Smooth muscle cell (in vitro differentiated cells): Measurements from ENCODE around the gene PRICKLE1. TPM values are rescaled to one million over a fixed set of nuclear protein-coding genes. Genes with fewer than 3 reads are reported as not detected.

Experiments used
- DNase-seq: peaks from one replicate; lab custom pipeline; 2025; ENCODE audit not compliant: unreplicated experiment; lab: John Stamatoyannopoulos, UW
- H2AFZ ChIP-seq: fragments of 200-600 bp; sonication (generic); 2 replicates; pipeline ENCODE4 v1.6.0; 2016; ENCODE audit warnings: antibody characterized with exemption, low read depth, mild to moderate bottlenecking
- H3F3A ChIP-seq: fragments of 200-600 bp; sonication (generic); 2 replicates; pipeline ENCODE4 v1.6.0; 2017; ENCODE audit warnings: antibody characterized with exemption, low read depth
- H3K27ac ChIP-seq: fragments of 200-600 bp; sonication (generic); 2 replicates; pipeline ENCODE4 v1.5.1; 2016; ENCODE audit warnings: low read depth, mild to moderate bottlenecking
- H3K27me3 ChIP-seq: fragments of 200-600 bp; sonication (generic); 2 replicates; pipeline ENCODE4 v1.6.1; 2016; ENCODE audit warnings: low read depth, mild to moderate bottlenecking
- H3K36me3 ChIP-seq: fragments of 200-600 bp; sonication (generic); 2 replicates; pipeline ENCODE4 v1.5.1; 2016; ENCODE audit warnings: low read depth
- H3K4me1 ChIP-seq: fragments of 200-600 bp; sonication (generic); 2 replicates; pipeline ENCODE4 v1.5.1; 2016; ENCODE audit warnings: low read depth
- H3K4me2 ChIP-seq: fragments of 200-600 bp; sonication (generic); 2 replicates; pipeline ENCODE4 v1.6.0; 2016; ENCODE audit warnings: mild to moderate bottlenecking
- H3K4me3 ChIP-seq: fragments of 200-600 bp; sonication (generic); 2 replicates; pipeline ENCODE4 v1.5.1; 2016; ENCODE audit warnings: mild to moderate bottlenecking
- H3K79me2 ChIP-seq: fragments of 200-600 bp; sonication (generic); 2 replicates; pipeline ENCODE4 v1.6.0; 2016; ENCODE audit warnings: low read depth, mild to moderate bottlenecking
- H3K9ac ChIP-seq: fragments of 200-600 bp; sonication (generic); 2 replicates; pipeline ENCODE4 v1.6.0; 2016; ENCODE audit warnings: low read depth
- H3K9me3 ChIP-seq: fragments of 200-600 bp; sonication (generic); replicated peaks from 2 replicates; pipeline ENCODE4 v1.5.1; 2016; ENCODE audit warnings: low read depth
- H4K20me1 ChIP-seq: fragments of 200-600 bp; sonication (generic); 2 replicates; pipeline ENCODE4 v1.6.0; 2016; ENCODE audit warnings: low read depth
- WGBS: methylation state at CpG from one replicate; pipeline ENCODE4 v1.1.7; 2016; ENCODE audit warnings: low lambda C conversion rate; 5-methylcytosine and 5-hydroxymethylcytosine counted together
- polyA plus RNA-seq: library from polyadenylated mRNA; unstranded; fragments of >200 nt; fragmentation: Nextera tagmentation; extraction: Ambion mirVana; gene quantifications from 2 replicates; pipeline ENCODE4 v1.2.1, GENCODE V29; 2016
- total RNA-seq: library from RNA; depleted of rRNA; stranded (reverse); fragments of >200 nt; gene quantifications from 2 replicates; pipeline ENCODE4 v1.2.3, GENCODE V29; 2014
- TF ChIP-seq, protein P1 (sequence below): fragments of 200-600 bp; sonication (generic); IDR thresholded peaks from 2 replicates; pipeline ENCODE4 v1.5.1; 2017; ENCODE audit warnings: borderline replicate concordance, mild to moderate bottlenecking, antibody characterized with exemption; ENCODE audit not compliant: insufficient read depth, poor library complexity, severe bottlenecking

Gene PRICKLE1
- total and polyA plus RNA-seq, 2 experiments from 2014 or later, result 45.7 to 55.4 TPM

- no peaks in the 10 kb centered on the region for H3K27me3 ChIP-seq
- H3K4me2 ChIP-seq, result peak overlapping the region; percentile 12
- peaks cover 98% of the 10 kb centered on the region for H3K79me2 ChIP-seq
- DNase-seq, result no peak
- no peak overlapping the region for H3K4me3 ChIP-seq
- TF ChIP-seq, protein P1, sequence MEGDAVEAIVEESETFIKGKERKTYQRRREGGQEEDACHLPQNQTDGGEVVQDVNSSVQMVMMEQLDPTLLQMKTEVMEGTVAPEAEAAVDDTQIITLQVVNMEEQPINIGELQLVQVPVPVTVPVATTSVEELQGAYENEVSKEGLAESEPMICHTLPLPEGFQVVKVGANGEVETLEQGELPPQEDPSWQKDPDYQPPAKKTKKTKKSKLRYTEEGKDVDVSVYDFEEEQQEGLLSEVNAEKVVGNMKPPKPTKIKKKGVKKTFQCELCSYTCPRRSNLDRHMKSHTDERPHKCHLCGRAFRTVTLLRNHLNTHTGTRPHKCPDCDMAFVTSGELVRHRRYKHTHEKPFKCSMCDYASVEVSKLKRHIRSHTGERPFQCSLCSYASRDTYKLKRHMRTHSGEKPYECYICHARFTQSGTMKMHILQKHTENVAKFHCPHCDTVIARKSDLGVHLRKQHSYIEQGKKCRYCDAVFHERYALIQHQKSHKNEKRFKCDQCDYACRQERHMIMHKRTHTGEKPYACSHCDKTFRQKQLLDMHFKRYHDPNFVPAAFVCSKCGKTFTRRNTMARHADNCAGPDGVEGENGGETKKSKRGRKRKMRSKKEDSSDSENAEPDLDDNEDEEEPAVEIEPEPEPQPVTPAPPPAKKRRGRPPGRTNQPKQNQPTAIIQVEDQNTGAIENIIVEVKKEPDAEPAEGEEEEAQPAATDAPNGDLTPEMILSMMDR, result no peak
- no peaks in the 10 kb centered on the region for H3F3A ChIP-seq
- H3K9me3 ChIP-seq, result no peaks in the 10 kb centered on the region
- H3K27ac ChIP-seq, result peak overlapping the region; percentile 3
- H3K36me3 ChIP-seq, result no peaks in the 10 kb centered on the region
- H2AFZ ChIP-seq, result no peak overlapping the region
- 39% methylated on average over 3 of the region's 3 CpGs for WGBS
- H3K4me1 ChIP-seq, result peaks cover 7% of the 10 kb centered on the region
- H3K9ac ChIP-seq, result no peak overlapping the region
- H4K20me1 ChIP-seq, result peaks cover 98% of the 10 kb centered on the region
These were observed 31.9 kb downstream of the PRICKLE1 start for GRCh38 chr12:42557586-42558172.

GRCh38 chr12:42556917-42557316, 32.6 kb downstream of the PRICKLE1 start:
- H3K9ac ChIP-seq, result no peak overlapping the region
- 93% methylated on average over 2 of the region's 2 CpGs for WGBS
- no peak overlapping the region for H3K4me2 ChIP-seq
- peaks cover 98% of the 10 kb centered on the region for H4K20me1 ChIP-seq
- no peaks in the 10 kb centered on the region for H3K27me3 ChIP-seq
- no peak for DNase-seq
- no peaks in the 10 kb centered on the region for H3F3A ChIP-seq
- H2AFZ ChIP-seq, result no peak overlapping the region
- no peak overlapping the region for H3K4me3 ChIP-seq
- TF ChIP-seq, protein P1, result no peak
- H3K27ac ChIP-seq, result no peak overlapping the region
- H3K36me3 ChIP-seq, result no peaks in the 10 kb centered on the region
- peaks cover 98% of the 10 kb centered on the region for H3K79me2 ChIP-seq
- H3K4me1 ChIP-seq, result peaks cover 7% of the 10 kb centered on the region
- H3K9me3 ChIP-seq, result no peaks in the 10 kb centered on the region

- Histone ChIP-seq H4K20me1 (peaks cover 98% of the 10 kb centered on the region), H3K79me2 (peaks cover 97% of the 10 kb centered on the region)
- TF ChIP-seq, protein P1, result no peak
These were observed 36.7 kb downstream of the PRICKLE1 start for GRCh38 chr12:42552822-42553221.

GRCh38 chr12:42550800-42551199, 38.7 kb downstream of the PRICKLE1 start:
- no peak for DNase-seq

More at GRCh38 chr12:42552822-42553221, 36.7 kb downstream of the PRICKLE1 start:
- no peak overlapping the region for H3K27ac ChIP-seq
- 72% methylated on average over 17 of the region's 17 CpGs for WGBS
- H2AFZ ChIP-seq, result no peak overlapping the region
- no peaks in the 10 kb centered on the region for H3K36me3 ChIP-seq
- H3K4me1 ChIP-seq, result no peaks in the 10 kb centered on the region
- H3K9ac ChIP-seq, result no peak overlapping the region
- H3K27me3 ChIP-seq, result no peaks in the 10 kb centered on the region
- H3K4me2 ChIP-seq, result no peak overlapping the region
- H3K9me3 ChIP-seq, result no peaks in the 10 kb centered on the region
- DNase-seq, result no peak
- H3K4me3 ChIP-seq, result no peak overlapping the region
- peaks cover 3% of the 10 kb centered on the region for H3F3A ChIP-seq

More at GRCh38 chr12:42550800-42551199, 38.7 kb downstream of the PRICKLE1 start:
- Histone ChIP-seq H4K20me1 (peaks cover 98% of the 10 kb centered on the region), H3K4me1 (no peaks in the 10 kb centered on the region), H3K36me3 (peaks cover 4% of the 10 kb centered on the region), H3K27ac (no peak overlapping the region), H3K9ac (no peak overlapping the region), H3F3A (peaks cover 3% of the 10 kb centered on the region), H3K4me3 (no peak overlapping the region), H3K9me3 (no peaks in the 10 kb centered on the region), H2AFZ (no peak overlapping the region), H3K4me2 (no peak overlapping the region), H3K27me3 (no peaks in the 10 kb centered on the region), H3K79me2 (peaks cover 97% of the 10 kb centered on the region)
- TF ChIP-seq, protein P1, result no peak
